ENCODE results near the gene P2RX6. TPM values are rescaled to one million over a fixed set of nuclear protein-coding genes. Genes with fewer than 3 reads are reported as not detected.

P2RX6 gene
- total RNA-seq, 1 donor from 2014 or later = 0.45 TPM

DNA sequence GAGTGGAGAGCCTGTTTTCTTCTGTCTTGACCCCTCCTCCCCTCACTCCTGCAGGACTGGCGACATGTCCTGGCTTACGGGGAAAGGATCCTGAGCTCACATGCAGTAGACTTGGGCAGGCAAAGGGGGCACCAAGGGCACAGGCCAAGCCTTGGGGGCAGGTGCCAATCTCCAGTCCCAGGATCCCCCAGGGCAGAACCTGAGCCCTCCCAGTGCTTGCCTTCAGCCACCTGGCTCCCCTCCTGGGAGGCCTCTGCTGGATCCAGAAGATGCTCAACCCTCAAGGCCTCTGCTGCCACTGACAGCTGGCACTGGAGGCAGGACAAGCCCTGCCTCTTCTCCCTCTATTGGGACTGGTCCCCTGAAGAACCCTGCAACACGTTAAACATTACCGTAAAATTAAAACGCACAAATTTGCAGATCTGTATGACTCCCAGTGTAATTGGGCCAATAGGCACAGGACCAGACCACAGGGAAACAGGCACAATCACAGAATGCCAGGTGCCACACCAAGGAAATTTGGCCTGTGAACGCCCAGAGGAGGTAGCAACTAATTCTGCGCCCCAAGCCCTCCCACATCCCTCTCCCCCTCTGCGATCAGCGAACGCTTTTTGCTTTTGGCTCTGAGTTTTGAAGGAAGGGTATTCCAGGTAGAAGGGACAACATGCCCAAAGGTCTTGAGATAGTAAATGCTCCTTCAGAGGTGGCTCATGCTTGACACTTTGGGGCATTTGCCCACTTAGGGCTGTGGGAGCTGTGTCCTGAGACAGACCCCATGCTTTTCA lies 33.8 kb upstream of the P2RX6 start:
- H3K36me3 ChIP-seq (ENCODE audit: insufficient read depth, low read length) = peaks cover 7% of the 10 kb centered on the region
- H3K4me3 ChIP-seq (ENCODE audit: insufficient read depth, low read depth, low read length) = peak overlapping the region; percentile 72
- H3K9me3 ChIP-seq (ENCODE audit: insufficient read depth, low read depth, low read length) = peaks cover 5% of the 10 kb centered on the region
- peak overlapping the region; percentile 92 for H3K9ac ChIP-seq (ENCODE audit: low read length)
- peaks cover 24% of the 10 kb centered on the region for H3K79me2 ChIP-seq (ENCODE audit: insufficient read depth, low read length)
- FAIRE-seq (no peak), DNase-seq (ENCODE audit: low read depth) (no peak)
- H3K4me1 Mint-ChIP-seq (ENCODE audit: low read depth, unreplicated experiment) = peaks cover 2% of the 10 kb centered on the region
- H4K20me1 ChIP-seq (ENCODE audit: insufficient read depth, low read length) = peaks cover 7% of the 10 kb centered on the region
- H3K4me3 Mint-ChIP-seq (ENCODE audit: unreplicated experiment) = peak overlapping the region; percentile 99
- no peaks in the 10 kb centered on the region for H3K27me3 ChIP-seq (ENCODE audit: insufficient read depth, low read length)
- no peak for TF ChIP-seq EZH2 (IDR thresholded peaks at IDR 0.05; ENCODE audit: insufficient read depth, low read length)
- TF ChIP-seq, protein P1, sequence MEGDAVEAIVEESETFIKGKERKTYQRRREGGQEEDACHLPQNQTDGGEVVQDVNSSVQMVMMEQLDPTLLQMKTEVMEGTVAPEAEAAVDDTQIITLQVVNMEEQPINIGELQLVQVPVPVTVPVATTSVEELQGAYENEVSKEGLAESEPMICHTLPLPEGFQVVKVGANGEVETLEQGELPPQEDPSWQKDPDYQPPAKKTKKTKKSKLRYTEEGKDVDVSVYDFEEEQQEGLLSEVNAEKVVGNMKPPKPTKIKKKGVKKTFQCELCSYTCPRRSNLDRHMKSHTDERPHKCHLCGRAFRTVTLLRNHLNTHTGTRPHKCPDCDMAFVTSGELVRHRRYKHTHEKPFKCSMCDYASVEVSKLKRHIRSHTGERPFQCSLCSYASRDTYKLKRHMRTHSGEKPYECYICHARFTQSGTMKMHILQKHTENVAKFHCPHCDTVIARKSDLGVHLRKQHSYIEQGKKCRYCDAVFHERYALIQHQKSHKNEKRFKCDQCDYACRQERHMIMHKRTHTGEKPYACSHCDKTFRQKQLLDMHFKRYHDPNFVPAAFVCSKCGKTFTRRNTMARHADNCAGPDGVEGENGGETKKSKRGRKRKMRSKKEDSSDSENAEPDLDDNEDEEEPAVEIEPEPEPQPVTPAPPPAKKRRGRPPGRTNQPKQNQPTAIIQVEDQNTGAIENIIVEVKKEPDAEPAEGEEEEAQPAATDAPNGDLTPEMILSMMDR (IDR thresholded peaks at IDR 0.05; ENCODE audit: insufficient read depth, low read depth, low read length) = no peak
- H3K36me3 Mint-ChIP-seq (ENCODE audit: low read depth, unreplicated experiment) = peaks cover 10% of the 10 kb centered on the region
- peaks cover 10% of the 10 kb centered on the region for H3K27me3 Mint-ChIP-seq (ENCODE audit: low read depth, unreplicated experiment)
- peaks cover 9% of the 10 kb centered on the region for H3K9me3 Mint-ChIP-seq (ENCODE audit: unreplicated experiment)
- peak overlapping the region; percentile 95 for H2AFZ ChIP-seq (ENCODE audit: low read depth, low read length)
- H3K27ac ChIP-seq (ENCODE audit: low read depth, low read length) = peak overlapping the region; percentile 94
- peak overlapping the region; percentile 75 for H3K27ac Mint-ChIP-seq (ENCODE audit: unreplicated experiment)
- H3K4me1 ChIP-seq (ENCODE audit: insufficient read depth, low read length) = peaks cover 12% of the 10 kb centered on the region
- peak overlapping the region; percentile 96 for H3K4me2 ChIP-seq (ENCODE audit: low read length)

GRCh38 chr22:20981787-20982562 lies 33.0 kb upstream of the P2RX6 start, which contains the start of gene LZTR1:
LZTR1 (plus strand) TSS chr22:20982297; CDS start chr22:20982372, 75 bp downstream.
- peak within 1 kb of the TSS; percentile 72 for H3K4me3 ChIP-seq (ENCODE audit: insufficient read depth, low read depth, low read length)
- peak within 1 kb of the TSS; percentile 99 for H3K4me3 Mint-ChIP-seq (ENCODE audit: unreplicated experiment)
- peak within 1 kb of the TSS; percentile 95 for H2AFZ ChIP-seq (ENCODE audit: low read depth, low read length)
- H3K27ac Mint-ChIP-seq (ENCODE audit: unreplicated experiment) = peak within 1 kb of the TSS; percentile 97
- peaks cover 7% of the 10 kb centered on the region for H4K20me1 ChIP-seq (ENCODE audit: insufficient read depth, low read length)
- peak within 1 kb of the TSS; percentile 96 for H3K4me2 ChIP-seq (ENCODE audit: low read length)
- H3K36me3 Mint-ChIP-seq (ENCODE audit: low read depth, unreplicated experiment) = peaks cover 10% of the 10 kb centered on the region
- no peak for FAIRE-seq
- H3K4me1 Mint-ChIP-seq (ENCODE audit: low read depth, unreplicated experiment) = peaks cover 2% of the 10 kb centered on the region
- peaks cover 12% of the 10 kb centered on the region for H3K4me1 ChIP-seq (ENCODE audit: insufficient read depth, low read length)
- peaks cover 9% of the 10 kb centered on the region for H3K9me3 Mint-ChIP-seq (ENCODE audit: unreplicated experiment)
- peak within 1 kb of the TSS; percentile 92 for H3K9ac ChIP-seq (ENCODE audit: low read length)
- peak; percentile 77 for DNase-seq (ENCODE audit: low read depth)
- peaks cover 8% of the 10 kb centered on the region for H3K27me3 Mint-ChIP-seq (ENCODE audit: low read depth, unreplicated experiment)
- H3K79me2 ChIP-seq (ENCODE audit: insufficient read depth, low read length) = peaks cover 24% of the 10 kb centered on the region
- TF ChIP-seq, protein P1 (IDR thresholded peaks at IDR 0.05; ENCODE audit: insufficient read depth, low read depth, low read length) = peak; percentile 21
- TF ChIP-seq EZH2 (IDR thresholded peaks at IDR 0.05; ENCODE audit: insufficient read depth, low read length) = no peak
- H3K9me3 ChIP-seq (ENCODE audit: insufficient read depth, low read depth, low read length) = peaks cover 5% of the 10 kb centered on the region
- H3K27me3 ChIP-seq (ENCODE audit: insufficient read depth, low read length) = no peaks in the 10 kb centered on the region
- H3K36me3 ChIP-seq (ENCODE audit: insufficient read depth, low read length) = peaks cover 7% of the 10 kb centered on the region
- peak within 1 kb of the TSS; percentile 94 for H3K27ac ChIP-seq (ENCODE audit: low read depth, low read length)

All from astrocyte (in vitro differentiated cells and primary cell).